Gastrocnemius medialis (tissue), 4 donors: ENCODE measurements around the gene NADSYN1. TPM values are rescaled to one million over a fixed set of nuclear protein-coding genes. Genes with fewer than 3 reads are reported as not detected.

Experiments
- ATAC-seq, 2 donors: fragments of 150-250 bp; one replicate each; pipeline ENCODE4 v1.9.1; 2016
- DNase-seq, 2 donors: peaks; one replicate each; pipeline ENCODE4 v3.0.0-alpha.2; 2019
- H3K27ac ChIP-seq, 4 donors: fragments of 200-600 bp; sonication (generic); 1 replicate in 1 of 4; 2 replicates in 3 of 4; pipeline ENCODE4 v1.5.1; 2016 to 2018; ENCODE audit warnings: mild to moderate bottlenecking in 2 of 4, moderate library complexity in 1 of 4
- H3K27me3 ChIP-seq, 3 donors: fragments of 200-600 bp; sonication (generic) in 2 of 3; 1 replicate in 1 of 3; 2 replicates in 2 of 3; pipeline versions ENCODE4 v1.5.1 to v1.6.0; 2016 to 2019; ENCODE audit warnings: mild to moderate bottlenecking in 1 of 3, moderate library complexity in 1 of 3
- H3K36me3 ChIP-seq, 2 donors: fragments of 200-600 bp; sonication (generic) in 1 of 2; one replicate each; pipeline ENCODE4 v1.5.1; 2017 to 2018
- H3K4me1 ChIP-seq, 2 donors: fragments of 200-600 bp; sonication (generic) in 1 of 2; one replicate each; pipeline ENCODE4 v1.5.1; 2016 to 2017; ENCODE audit warnings: mild to moderate bottlenecking in 2 of 2
- H3K4me3 ChIP-seq, 4 donors: fragments of 200-600 bp; sonication (generic) in 3 of 4; 1 replicate in 1 of 4; 2 replicates in 3 of 4; pipeline ENCODE4 v1.5.1; 2016 to 2019; ENCODE audit warnings: mild to moderate bottlenecking in 2 of 4
- H3K9me3 ChIP-seq, 3 donors: fragments of 200-600 bp; sonication (generic) in 2 of 3; 1 replicate in 1 of 3; 2 replicates in 2 of 3; pipeline ENCODE4 v1.5.1; 2016 to 2019
- CTCF ChIP-seq, 5 experiments: fragments of 450-650 bp in 3 of 5; fragments of 200-600 bp in 2 of 5; sonication (generic) in 2 of 5; IDR thresholded peaks in 4 of 5; conservative IDR thresholded peaks in 1 of 5; 1 replicate in 4 of 5; 2 replicates in 1 of 5; pipeline ENCODE4 v1.5.1; 2016 to 2019; ENCODE audit warnings: antibody characterized with exemption in 5 of 5, mild to moderate bottlenecking in 3 of 5, moderate library complexity in 3 of 5
- POLR2A ChIP-seq, 2 donors: fragments of 450-650 bp; IDR thresholded peaks; one replicate each; pipeline ENCODE4 v1.6.1; 2017; ENCODE audit warnings: antibody characterized with exemption in 2 of 2, mild to moderate bottlenecking in 2 of 2, moderate library complexity in 2 of 2
- in situ Hi-C, 4 donors: fragments of 200-750 bp; cut with MboI; loops; one replicate each; pipeline versions ENCODE4 v1.15.0 to v1.8.0; 2017; ENCODE audit warnings: low sequenced_read_pairs in 4 of 4
- intact Hi-C: fragments of 100-400 bp; cut with DNase I; formaldehyde crosslinking; loops from one replicate; pipeline ENCODE4 v1.15.1; 2023; ENCODE audit warnings: low total_unique reads
- total RNA-seq, 4 donors: library from RNA; depleted of rRNA; stranded (reverse); fragments of >200 nt; gene quantifications; one replicate each; pipeline versions ENCODE4 v1.1.0 to v1.2.3, GENCODE V29; 2016

NADSYN1 gene
- total RNA-seq, 4 donors from 2014 or later, result 10.5 to 27.1 (median 16.0) TPM

DNA sequence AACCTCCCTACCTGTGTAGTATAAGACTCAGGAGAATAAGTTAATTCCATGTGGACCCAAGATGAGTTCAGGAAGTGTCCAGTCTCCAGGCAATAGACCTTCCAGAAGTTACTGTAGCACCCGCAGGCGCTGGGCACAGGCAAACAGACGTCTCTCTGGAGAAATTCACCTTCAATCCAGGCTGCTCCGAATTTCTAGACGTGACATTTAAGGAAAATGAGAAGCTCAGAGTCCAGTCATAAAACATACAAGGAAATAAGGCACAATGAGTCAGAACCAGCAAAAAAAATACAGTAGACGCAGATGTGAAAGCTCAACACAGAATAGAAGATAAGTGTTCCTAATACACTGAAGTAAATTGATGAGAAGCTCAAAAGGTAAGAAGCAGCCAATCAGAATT, 14.2 kb downstream of the NADSYN1 start:
- no peak overlapping the region for H3K4me3 ChIP-seq
- H3K9me3 ChIP-seq, result no peaks in the 10 kb centered on the region
- no peak overlapping the region for H3K27ac ChIP-seq
- no peaks in the 10 kb centered on the region for H3K27me3 ChIP-seq
- ATAC-seq (no peak), DNase-seq (no peak)
- intact Hi-C loops (no loop called here), in situ Hi-C loops (no loop called here)
- peaks cover 0 to 20% of the 10 kb centered on the region in 2 donors for H3K36me3 ChIP-seq
- no peaks in the 10 kb centered on the region for H3K4me1 ChIP-seq
- TF ChIP-seq POLR2A (IDR thresholded peaks at IDR 0.05), result no peak
- TF ChIP-seq CTCF (IDR thresholded peaks at IDR 0.05 in 4 of 5, conservative IDR thresholded peaks at IDR 0.05 in 1 of 5), result no peak

- intact Hi-C loops, result no loop called here
- no peak for TF ChIP-seq CTCF (IDR thresholded peaks at IDR 0.05 in 4 of 5, conservative IDR thresholded peaks at IDR 0.05 in 1 of 5)
- no peak for TF ChIP-seq POLR2A (IDR thresholded peaks at IDR 0.05)
- ATAC-seq (no peak), DNase-seq (no peak)
- no peaks in the 10 kb centered on the region for H3K27me3 ChIP-seq
- no peak overlapping the region for H3K4me3 ChIP-seq
- peaks cover 0 to 47% of the 10 kb centered on the region in 2 donors for H3K36me3 ChIP-seq
- H3K27ac ChIP-seq, result no peak overlapping the region
- H3K9me3 ChIP-seq, result no peaks in the 10 kb centered on the region
- H3K4me1 ChIP-seq, result no peaks in the 10 kb centered on the region
- in situ Hi-C loops, result no loop called here
These were observed 17.9 kb downstream of the NADSYN1 start for GRCh38 chr11:71470946-71471345.

- H3K36me3 ChIP-seq, result peaks cover 0 to 60% of the 10 kb centered on the region in 2 donors
- intact Hi-C loops, result no loop called here
- no peak overlapping the region for H3K27ac ChIP-seq
- no peaks in the 10 kb centered on the region for H3K9me3 ChIP-seq
- no peak for TF ChIP-seq POLR2A (IDR thresholded peaks at IDR 0.05)
- TF ChIP-seq CTCF (IDR thresholded peaks at IDR 0.05 in 4 of 5, conservative IDR thresholded peaks at IDR 0.05 in 1 of 5), result no peak
- ATAC-seq (no peak), DNase-seq (no peak)
- in situ Hi-C loops, result no loop called here
- no peak overlapping the region for H3K4me3 ChIP-seq
- no peaks in the 10 kb centered on the region for H3K27me3 ChIP-seq
- no peaks in the 10 kb centered on the region for H3K4me1 ChIP-seq
These were observed 19.4 kb downstream of the NADSYN1 start for GRCh38 chr11:71472357-71472885.

GRCh38 chr11:71472941-71473792, 20.2 kb downstream of the NADSYN1 start:
- intact Hi-C loops (no loop called here), in situ Hi-C loops (no loop called here)
- DNase-seq (no peak), ATAC-seq (no peak)
- H3K27ac ChIP-seq, result no peak overlapping the region
- TF ChIP-seq CTCF (IDR thresholded peaks at IDR 0.05 in 4 of 5, conservative IDR thresholded peaks at IDR 0.05 in 1 of 5), result no peak
- TF ChIP-seq POLR2A (IDR thresholded peaks at IDR 0.05), result no peak
- H3K27me3 ChIP-seq, result no peaks in the 10 kb centered on the region
- no peaks in the 10 kb centered on the region for H3K4me1 ChIP-seq
- H3K4me3 ChIP-seq, result no peak overlapping the region
- no peaks in the 10 kb centered on the region for H3K9me3 ChIP-seq
- H3K36me3 ChIP-seq, result peaks cover 0 to 65% of the 10 kb centered on the region in 2 donors
